ENCODE data around the gene PBX3. TPM values are rescaled to one million over a fixed set of nuclear protein-coding genes. Genes with fewer than 3 reads are reported as not detected.

PBX3 gene
- total and polyA plus RNA-seq, 4 donors: 7.3 to 18.9 (median 11.1) TPM

DNA sequence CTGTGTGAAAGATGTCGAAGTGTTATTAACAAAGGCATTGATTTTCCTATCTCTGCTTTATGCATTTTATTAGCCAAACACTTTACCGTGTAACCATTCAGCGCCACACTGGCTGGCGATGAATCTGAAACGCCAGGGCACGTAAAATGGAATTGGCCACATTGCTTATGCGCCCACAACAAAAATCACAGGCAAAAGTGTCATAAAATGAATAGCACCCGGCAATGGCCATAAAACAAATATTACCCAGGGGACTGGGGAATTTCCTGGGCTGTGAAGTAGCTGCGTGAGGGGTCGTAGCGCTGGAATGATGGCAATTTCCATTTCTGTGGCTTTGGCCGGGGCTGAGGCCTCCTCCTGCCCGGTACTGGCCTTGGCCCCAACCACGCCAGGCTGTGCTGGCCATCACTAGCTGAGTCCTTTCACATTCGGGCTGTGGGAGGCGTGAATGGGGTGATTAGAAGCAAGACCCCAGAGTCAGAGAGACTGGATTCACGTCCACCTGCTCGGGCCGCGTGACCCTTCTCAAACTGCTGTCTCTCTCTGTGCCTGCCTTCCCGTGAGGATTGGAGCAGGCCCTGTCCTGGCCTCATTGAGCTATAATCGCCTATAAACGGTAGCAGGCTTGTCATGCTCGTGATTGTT, 254.5 kb downstream of the PBX3 start:
- H3K9me3 ChIP-seq (ENCODE audit: control insufficient read depth in 4 of 4, low read length in 3 of 4): no peaks in the 10 kb centered on the region
- H3K9ac ChIP-seq (ENCODE audit: low read depth in 1 of 2, low read length in 2 of 2): no peak overlapping the region
- H3K4me3 ChIP-seq (ENCODE audit: low read depth in 1 of 3, low read length in 3 of 3): no peak overlapping the region
- DNase-seq (ENCODE audit: low spot score): no peak
- WGBS: 72% methylated on average over 24 of the region's 24 CpGs
- H3K27me3 ChIP-seq (ENCODE audit: control insufficient read depth in 4 of 4, insufficient read depth in 4 of 4, low read length in 3 of 4): no peaks in the 10 kb centered on the region
- H3K4me1 ChIP-seq (ENCODE audit: control insufficient read depth in 4 of 4, insufficient read depth in 4 of 4, low read length in 3 of 4): peaks cover 3 to 15% (median 12%) of the 10 kb centered on the region in 4 donors
- H3K27ac ChIP-seq (ENCODE audit: low read depth in 1 of 2, low read length in 2 of 2): no peak overlapping the region
- TF ChIP-seq FOXA1 (IDR thresholded peaks at IDR 0.05) (no peak), HNF4A (conservative IDR thresholded peaks at IDR 0.05) (no peak), RAD21 (IDR thresholded peaks at IDR 0.05) (no peak), JUND (IDR thresholded peaks at IDR 0.05) (no peak), YY1 (IDR thresholded peaks at IDR 0.05) (no peak), NR2F2 (IDR thresholded peaks at IDR 0.05) (no peak), FOXA2 (IDR thresholded peaks at IDR 0.05) (no peak)
- TF ChIP-seq, protein P1, sequence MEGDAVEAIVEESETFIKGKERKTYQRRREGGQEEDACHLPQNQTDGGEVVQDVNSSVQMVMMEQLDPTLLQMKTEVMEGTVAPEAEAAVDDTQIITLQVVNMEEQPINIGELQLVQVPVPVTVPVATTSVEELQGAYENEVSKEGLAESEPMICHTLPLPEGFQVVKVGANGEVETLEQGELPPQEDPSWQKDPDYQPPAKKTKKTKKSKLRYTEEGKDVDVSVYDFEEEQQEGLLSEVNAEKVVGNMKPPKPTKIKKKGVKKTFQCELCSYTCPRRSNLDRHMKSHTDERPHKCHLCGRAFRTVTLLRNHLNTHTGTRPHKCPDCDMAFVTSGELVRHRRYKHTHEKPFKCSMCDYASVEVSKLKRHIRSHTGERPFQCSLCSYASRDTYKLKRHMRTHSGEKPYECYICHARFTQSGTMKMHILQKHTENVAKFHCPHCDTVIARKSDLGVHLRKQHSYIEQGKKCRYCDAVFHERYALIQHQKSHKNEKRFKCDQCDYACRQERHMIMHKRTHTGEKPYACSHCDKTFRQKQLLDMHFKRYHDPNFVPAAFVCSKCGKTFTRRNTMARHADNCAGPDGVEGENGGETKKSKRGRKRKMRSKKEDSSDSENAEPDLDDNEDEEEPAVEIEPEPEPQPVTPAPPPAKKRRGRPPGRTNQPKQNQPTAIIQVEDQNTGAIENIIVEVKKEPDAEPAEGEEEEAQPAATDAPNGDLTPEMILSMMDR (IDR thresholded peaks at IDR 0.05; ENCODE audit: low read depth, low read length, missing input control): no peak
- TF ChIP-seq, protein P2, sequence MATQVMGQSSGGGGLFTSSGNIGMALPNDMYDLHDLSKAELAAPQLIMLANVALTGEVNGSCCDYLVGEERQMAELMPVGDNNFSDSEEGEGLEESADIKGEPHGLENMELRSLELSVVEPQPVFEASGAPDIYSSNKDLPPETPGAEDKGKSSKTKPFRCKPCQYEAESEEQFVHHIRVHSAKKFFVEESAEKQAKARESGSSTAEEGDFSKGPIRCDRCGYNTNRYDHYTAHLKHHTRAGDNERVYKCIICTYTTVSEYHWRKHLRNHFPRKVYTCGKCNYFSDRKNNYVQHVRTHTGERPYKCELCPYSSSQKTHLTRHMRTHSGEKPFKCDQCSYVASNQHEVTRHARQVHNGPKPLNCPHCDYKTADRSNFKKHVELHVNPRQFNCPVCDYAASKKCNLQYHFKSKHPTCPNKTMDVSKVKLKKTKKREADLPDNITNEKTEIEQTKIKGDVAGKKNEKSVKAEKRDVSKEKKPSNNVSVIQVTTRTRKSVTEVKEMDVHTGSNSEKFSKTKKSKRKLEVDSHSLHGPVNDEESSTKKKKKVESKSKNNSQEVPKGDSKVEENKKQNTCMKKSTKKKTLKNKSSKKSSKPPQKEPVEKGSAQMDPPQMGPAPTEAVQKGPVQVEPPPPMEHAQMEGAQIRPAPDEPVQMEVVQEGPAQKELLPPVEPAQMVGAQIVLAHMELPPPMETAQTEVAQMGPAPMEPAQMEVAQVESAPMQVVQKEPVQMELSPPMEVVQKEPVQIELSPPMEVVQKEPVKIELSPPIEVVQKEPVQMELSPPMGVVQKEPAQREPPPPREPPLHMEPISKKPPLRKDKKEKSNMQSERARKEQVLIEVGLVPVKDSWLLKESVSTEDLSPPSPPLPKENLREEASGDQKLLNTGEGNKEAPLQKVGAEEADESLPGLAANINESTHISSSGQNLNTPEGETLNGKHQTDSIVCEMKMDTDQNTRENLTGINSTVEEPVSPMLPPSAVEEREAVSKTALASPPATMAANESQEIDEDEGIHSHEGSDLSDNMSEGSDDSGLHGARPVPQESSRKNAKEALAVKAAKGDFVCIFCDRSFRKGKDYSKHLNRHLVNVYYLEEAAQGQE (IDR thresholded peaks at IDR 0.05): no peak
- TF ChIP-seq, protein P3, sequence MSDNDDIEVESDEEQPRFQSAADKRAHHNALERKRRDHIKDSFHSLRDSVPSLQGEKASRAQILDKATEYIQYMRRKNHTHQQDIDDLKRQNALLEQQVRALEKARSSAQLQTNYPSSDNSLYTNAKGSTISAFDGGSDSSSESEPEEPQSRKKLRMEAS (IDR thresholded peaks at IDR 0.05): no peak
- TF ChIP-seq, protein P4, sequence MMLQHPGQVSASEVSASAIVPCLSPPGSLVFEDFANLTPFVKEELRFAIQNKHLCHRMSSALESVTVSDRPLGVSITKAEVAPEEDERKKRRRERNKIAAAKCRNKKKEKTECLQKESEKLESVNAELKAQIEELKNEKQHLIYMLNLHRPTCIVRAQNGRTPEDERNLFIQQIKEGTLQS (IDR thresholded peaks at IDR 0.05): no peak
- H3K36me3 ChIP-seq (ENCODE audit: control insufficient read depth in 4 of 4, insufficient read depth in 3 of 4, low read depth in 1 of 4, low read length in 3 of 4): no peaks in the 10 kb centered on the region

DNA sequence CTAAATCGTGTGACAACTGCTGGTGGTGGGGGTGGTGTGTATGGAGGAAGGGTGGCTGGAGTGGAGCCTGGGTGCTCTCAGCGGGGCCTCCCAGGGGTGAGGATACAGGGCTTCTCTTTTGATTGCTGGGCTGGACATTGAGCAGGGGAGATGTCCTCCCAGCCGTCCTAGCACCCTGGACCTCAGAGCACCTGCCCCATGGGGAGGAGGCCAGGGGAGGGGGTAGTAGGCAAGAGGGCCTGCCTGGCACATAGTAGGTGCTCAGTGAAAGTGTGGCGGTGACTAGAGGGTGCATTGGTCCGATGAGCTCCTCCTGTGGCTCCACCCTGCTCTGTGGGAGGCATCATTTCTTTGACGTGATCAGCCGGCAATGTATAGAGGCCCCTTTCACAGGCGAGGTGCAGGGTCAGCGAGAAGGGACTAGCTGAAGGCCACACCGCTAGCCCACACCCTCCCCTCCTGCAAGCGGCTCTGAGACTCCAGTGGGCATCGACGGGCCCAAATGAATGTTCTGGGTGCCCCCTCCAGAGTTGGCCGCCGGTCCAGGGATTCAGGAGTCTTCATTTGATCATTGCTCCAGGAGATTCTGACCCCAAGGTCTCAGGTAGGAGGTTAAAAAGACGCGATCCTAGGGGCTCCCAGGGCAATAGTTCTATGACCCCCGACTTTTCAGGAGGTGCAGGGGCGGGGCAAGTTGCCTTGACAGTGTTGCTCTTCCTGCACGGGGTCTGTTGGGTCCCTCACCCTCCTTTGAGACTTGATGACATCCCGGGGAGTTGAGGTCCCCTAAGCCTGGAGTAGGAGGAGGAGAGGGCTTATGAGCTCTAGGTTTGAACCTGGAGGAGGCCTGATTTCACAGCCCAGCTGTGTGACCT, 255.5 kb downstream of the PBX3 start:
- Histone ChIP-seq H3K4me3 (ENCODE audit: low read depth in 1 of 3, low read length in 3 of 3) (no peak overlapping the region), H3K27me3 (ENCODE audit: control insufficient read depth in 4 of 4, insufficient read depth in 4 of 4, low read length in 3 of 4) (no peaks in the 10 kb centered on the region), H3K9ac (ENCODE audit: low read depth in 1 of 2, low read length in 2 of 2) (no peak overlapping the region), H3K36me3 (ENCODE audit: control insufficient read depth in 4 of 4, insufficient read depth in 3 of 4, low read depth in 1 of 4, low read length in 3 of 4) (no peaks in the 10 kb centered on the region), H3K9me3 (ENCODE audit: control insufficient read depth in 4 of 4, low read length in 3 of 4) (peaks cover 0 to 3% (median 0%) of the 10 kb centered on the region in 4 donors), H3K4me1 (ENCODE audit: control insufficient read depth in 4 of 4, insufficient read depth in 4 of 4, low read length in 3 of 4) (peaks cover 3 to 15% (median 12%) of the 10 kb centered on the region in 4 donors), H3K27ac (ENCODE audit: low read depth in 1 of 2, low read length in 2 of 2) (no peak overlapping the region)
- no peak for DNase-seq (ENCODE audit: low spot score)
- 94% methylated on average over 21 of the region's 21 CpGs for WGBS
- TF ChIP-seq NR2F2 (IDR thresholded peaks at IDR 0.05) (no peak), SP1 (IDR thresholded peaks at IDR 0.05) (no peak), RAD21 (IDR thresholded peaks at IDR 0.05) (no peak), EGR1 (IDR thresholded peaks at IDR 0.05; ENCODE audit: low read depth in 2 of 2) (no peak), FOXA1 (IDR thresholded peaks at IDR 0.05) (no peak), HNF4G (IDR thresholded peaks at IDR 0.05) (no peak), RXRA (IDR thresholded peaks at IDR 0.05) (no peak), JUND (IDR thresholded peaks at IDR 0.05) (no peak), TAF1 (conservative IDR thresholded peaks at IDR 0.05) (no peak), FOXA2 (IDR thresholded peaks at IDR 0.05) (no peak), GABPA (IDR thresholded peaks at IDR 0.05 in 1 of 2, conservative IDR thresholded peaks at IDR 0.05 in 1 of 2) (no peak), HNF4A (conservative IDR thresholded peaks at IDR 0.05) (no peak)
- TF ChIP-seq, protein P2 (IDR thresholded peaks at IDR 0.05): no peak
- TF ChIP-seq, protein P5, sequence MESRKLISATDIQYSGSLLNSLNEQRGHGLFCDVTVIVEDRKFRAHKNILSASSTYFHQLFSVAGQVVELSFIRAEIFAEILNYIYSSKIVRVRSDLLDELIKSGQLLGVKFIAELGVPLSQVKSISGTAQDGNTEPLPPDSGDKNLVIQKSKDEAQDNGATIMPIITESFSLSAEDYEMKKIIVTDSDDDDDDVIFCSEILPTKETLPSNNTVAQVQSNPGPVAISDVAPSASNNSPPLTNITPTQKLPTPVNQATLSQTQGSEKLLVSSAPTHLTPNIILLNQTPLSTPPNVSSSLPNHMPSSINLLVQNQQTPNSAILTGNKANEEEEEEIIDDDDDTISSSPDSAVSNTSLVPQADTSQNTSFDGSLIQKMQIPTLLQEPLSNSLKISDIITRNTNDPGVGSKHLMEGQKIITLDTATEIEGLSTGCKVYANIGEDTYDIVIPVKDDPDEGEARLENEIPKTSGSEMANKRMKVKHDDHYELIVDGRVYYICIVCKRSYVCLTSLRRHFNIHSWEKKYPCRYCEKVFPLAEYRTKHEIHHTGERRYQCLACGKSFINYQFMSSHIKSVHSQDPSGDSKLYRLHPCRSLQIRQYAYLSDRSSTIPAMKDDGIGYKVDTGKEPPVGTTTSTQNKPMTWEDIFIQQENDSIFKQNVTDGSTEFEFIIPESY (IDR thresholded peaks at IDR 0.05): no peak
- TF ChIP-seq, protein P3 (IDR thresholded peaks at IDR 0.05): no peak
